GM18870 (cell line): ENCODE data around the gene OR6C65.

Experiments
- ATAC-seq: cut with Tn5 transposase; IDR thresholded peaks from one replicate; pipeline ENCODE4 v1.9.1; 2021; ENCODE audit warnings: moderate library complexity; ENCODE audit not compliant: unreplicated experiment

OR6C65 gene

GRCh38 chr12:55445357-55445756 lies 45.0 kb downstream of the OR6C65 start:
- no peak for ATAC-seq

GRCh38 chr12:55446326-55446725 lies 46.0 kb downstream of the OR6C65 start:
- ATAC-seq, result no peak

- ATAC-seq, result no peak
Measured at GRCh38 chr12:55448825-55449224, 48.5 kb downstream of the OR6C65 start.
